ENCODE data around the gene RBMS1.
A peak's percentile ranks its signal among the peaks of the same experiment; 100 is the strongest.

RBMS1 gene

DNA sequence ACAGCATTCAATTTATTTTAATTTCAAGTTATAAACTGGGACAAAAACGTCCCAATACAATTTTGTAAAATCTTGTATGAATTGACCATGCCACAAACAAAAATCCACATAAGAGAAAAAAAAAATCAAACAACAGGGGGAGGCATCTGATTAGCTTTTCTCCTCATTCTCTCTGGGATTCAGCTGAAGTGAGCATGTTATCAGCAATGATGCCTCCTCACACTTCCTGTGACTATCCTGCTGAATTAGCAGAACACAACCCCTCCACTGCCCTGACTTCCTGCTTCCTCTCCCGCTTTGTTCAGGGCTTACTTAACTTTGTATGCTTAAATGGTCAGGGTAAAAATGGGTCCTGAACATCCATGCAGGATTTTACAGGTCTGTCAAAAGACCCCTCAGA is 161.3 kb downstream of the RBMS1 start:
- DNase-seq (ENCODE audit: low spot score): no peak

DNA sequence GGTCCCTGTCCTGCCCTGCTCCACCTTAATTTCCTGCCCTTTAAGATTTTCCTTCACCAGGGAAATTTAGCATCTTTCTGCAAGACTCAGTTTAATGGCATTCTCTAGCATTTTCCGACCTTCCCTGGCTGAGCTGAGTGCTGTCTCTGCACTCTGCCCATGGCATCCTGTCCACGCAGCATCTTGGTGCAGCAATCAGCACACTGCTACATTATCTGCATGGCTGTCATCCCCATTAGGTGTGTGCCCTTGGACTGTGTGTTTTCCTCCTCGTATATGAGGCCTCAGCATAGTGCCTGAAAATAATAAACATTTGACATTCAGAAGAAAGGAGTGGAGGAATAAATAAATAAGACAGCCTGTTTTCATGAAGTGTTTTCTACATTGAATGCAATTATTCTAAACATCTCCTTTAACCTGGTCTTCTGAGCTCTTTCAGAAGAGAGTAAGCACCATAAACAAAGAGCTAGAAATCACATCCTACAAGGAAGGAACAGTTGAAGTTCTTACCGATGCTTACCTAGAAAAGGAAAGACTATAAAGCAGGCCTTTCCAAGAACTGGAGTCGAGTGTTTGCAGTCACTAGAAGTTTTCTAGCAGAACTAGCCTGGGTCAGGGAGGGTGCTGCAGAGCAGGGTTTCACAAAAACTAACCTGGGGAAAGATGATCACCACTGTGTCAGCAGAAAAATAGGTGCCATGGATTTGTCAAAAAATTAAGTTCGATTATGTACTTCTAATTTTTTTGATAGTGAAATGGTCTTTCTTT is 162.2 kb downstream of the RBMS1 start:
- DNase-seq (ENCODE audit: low spot score): no peak

GRCh38 chr2:160328811-160329527 is 164.6 kb downstream of the RBMS1 start:
- DNase-seq (ENCODE audit: low spot score): no peak

DNA sequence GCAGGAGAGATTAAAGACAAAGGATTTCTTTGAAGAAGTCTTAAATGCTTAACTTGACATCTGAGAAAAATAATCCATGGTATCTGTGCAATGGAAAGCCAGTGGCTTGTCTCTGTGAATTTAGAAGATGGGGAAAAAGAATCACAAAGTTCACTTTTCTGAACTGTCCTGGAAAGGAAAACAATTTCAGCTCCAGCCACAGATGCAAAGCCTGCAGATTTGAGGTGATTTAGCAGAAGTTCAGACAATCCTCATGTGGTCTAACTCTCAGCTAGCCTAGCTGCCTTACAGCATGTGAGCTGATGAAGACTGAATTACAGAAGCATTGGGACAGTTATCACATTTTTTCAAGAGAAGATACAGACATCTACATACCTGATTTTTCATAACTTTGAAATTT is 166.8 kb downstream of the RBMS1 start:
- DNase-seq (ENCODE audit: low spot score): no peak

- no peak for DNase-seq (ENCODE audit: low spot score)
Measured at GRCh38 chr2:160325418-160325817, 168.2 kb downstream of the RBMS1 start.

DNA sequence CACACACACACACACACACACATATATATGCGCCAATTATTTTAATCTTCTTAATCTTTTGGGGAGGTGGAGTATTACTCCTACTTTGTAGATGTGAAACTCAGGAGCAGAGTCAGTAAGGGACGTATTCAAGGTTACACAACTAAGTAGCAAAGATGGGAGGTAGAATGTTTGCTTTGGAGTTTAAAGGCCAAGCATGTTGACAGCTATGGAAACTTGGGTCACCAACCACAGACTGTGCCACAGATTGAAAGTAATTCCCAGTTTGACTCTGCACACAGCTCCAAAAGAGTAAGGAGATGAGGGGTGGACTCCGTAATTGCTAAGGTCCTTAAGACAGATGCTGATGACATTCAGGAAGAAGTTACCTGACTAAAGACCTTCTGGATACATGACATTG is 168.7 kb downstream of the RBMS1 start:
- DNase-seq (ENCODE audit: low spot score): no peak

- peak; percentile 27 for DNase-seq (ENCODE audit: low spot score)
Measured at GRCh38 chr2:160324161-160324800, 169.3 kb downstream of the RBMS1 start.

- DNase-seq (ENCODE audit: low spot score): no peak
Measured at GRCh38 chr2:160322320-160322719, 171.3 kb downstream of the RBMS1 start.

GRCh38 chr2:160321006-160321405 is 172.6 kb downstream of the RBMS1 start:
- no peak for DNase-seq (ENCODE audit: low spot score)

DNA sequence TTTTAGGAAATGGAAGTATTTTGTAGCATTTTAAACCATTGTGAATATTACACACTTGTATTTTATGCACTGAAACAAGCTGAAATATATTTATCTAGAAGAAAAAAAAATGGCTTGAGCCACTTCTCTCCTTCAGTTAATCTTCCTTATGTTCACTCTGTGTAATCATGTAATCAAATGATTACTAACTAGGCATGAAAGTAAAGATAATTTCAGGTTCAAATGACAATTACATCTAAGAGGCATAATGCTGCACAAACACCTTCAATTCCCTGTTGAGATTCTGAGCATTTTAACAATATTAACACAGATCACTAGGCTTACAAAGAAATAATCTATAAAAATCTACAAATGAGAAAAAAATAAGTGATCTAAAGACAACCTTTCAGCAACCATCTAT is 173.9 kb downstream of the RBMS1 start:
- no peak for DNase-seq (ENCODE audit: low spot score)

- no peak for DNase-seq (ENCODE audit: low spot score)
Measured at GRCh38 chr2:160318218-160318617, 175.4 kb downstream of the RBMS1 start.

DNA sequence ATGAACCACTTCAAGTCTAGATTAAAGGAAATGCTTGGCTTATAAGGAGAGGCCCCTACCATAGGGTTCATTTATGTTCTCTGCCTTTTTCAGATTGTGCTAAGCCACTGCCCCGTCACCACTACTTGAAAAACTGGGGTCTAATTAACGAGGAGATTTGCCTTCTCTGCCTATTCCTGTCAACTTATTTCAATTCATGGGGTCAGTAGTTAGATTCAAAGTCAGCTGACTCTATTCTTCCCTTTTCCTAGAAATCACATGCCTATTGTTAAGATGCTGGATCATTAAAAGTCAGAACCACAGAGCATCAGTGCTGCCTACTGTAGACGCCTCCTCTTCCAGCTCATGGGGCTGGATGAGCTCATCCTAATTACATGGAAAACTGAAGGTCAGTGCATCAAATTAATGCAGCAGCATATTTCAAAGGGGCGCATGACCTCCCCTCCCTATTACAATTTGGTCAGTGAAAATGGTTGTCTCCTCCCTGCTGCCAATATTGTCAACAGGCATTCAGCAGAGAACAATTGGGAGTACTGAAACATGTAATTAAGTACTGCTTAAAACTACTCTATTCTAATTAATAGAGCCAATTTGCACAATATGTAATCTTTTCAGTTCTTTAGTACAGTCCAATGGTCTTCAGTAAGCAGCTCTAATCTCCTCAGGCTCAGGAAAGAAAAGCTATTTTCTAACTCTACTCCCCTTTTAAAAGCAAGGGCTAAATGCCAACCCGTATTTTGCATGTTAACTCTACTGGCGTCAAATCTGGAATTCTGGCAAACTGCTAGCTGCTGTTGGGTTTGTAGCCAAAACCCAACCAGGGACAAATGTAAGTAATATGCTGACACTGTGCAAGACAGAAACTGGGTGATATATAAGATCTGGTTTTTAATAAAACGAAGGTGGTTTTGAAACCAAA is 176.2 kb downstream of the RBMS1 start:
- DNase-seq (ENCODE audit: low spot score): no peak

DNA sequence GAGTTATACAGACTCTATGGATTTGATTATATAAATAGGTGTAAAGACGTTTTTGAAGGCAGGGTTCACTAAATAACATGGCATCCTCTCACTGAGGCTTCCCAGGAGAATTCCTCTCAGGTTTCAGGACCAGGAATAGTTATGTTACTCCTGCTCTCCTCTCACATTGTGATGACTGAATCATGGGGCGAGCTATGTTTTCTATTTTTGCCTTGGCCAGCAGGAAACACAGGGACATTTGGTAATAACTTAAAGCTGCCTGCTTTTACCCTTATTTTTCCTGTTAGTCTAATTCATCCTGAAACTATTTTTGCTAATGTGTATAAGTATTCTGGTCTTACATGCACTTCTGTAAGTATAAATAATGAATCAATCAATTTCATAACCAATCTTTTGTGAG is 178.3 kb downstream of the RBMS1 start:
- DNase-seq (ENCODE audit: low spot score): peak; percentile 39

DNA sequence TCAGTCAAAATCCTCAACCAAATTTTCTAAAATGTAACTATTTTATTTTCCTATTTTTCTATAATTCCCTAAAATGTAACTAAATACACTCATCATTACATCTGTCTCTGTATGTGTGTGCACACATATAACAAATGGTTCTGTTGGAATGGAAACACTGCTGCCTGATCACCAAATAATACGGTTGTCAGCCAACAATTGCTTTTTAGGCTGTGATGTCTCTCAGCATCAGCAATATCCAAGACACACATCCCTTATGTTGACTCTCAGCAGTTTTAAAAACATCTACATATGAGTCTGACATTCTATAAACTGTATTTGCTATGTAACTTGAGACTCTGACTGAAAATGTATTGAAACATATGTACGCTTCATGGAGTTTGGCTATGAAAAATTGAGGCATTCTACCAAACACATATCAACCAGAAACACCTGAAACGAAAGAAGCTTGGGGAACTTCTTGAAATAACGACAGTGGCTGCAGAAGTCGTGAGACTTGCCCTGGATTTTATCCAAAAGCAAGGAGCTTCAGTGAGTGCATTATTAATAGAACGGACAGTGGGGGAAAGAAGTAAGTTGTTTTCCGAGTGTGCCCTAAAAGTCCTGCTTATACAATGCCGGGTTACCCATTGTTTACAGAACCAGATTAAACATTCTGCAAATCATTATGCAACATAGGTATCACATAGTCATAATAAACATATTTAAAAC is 183.3 kb downstream of the RBMS1 start:
- DNase-seq (ENCODE audit: low spot score): no peak

GRCh38 chr2:160309585-160309984 is 184.0 kb downstream of the RBMS1 start:
- no peak for DNase-seq (ENCODE audit: low spot score)

DNA sequence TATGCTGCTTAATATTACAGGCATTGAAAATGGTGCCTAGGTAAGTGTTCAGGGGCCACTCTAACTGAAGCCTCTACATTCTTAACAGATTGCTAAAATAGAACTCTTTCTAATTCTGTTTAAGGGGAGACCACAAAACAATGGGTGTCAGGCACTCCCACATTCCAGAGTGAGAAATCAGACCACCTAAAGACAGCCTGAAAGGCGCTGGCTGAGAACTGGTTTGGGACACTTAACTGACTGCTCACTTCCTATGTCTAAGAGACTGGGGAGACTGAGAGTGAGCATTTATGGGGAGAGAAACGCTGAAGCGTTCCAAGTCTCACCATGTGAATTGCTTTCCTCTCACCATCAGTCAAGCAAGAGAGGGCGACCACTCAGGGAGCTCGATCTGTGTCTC is 184.7 kb downstream of the RBMS1 start:
- DNase-seq (ENCODE audit: low spot score): peak; percentile 69

- no peak for DNase-seq (ENCODE audit: low spot score)
Measured at GRCh38 chr2:160308476-160308875, 185.1 kb downstream of the RBMS1 start.

GRCh38 chr2:160306985-160307384 is 186.6 kb downstream of the RBMS1 start:
- peak; percentile 70 for DNase-seq (ENCODE audit: low spot score)

DNA sequence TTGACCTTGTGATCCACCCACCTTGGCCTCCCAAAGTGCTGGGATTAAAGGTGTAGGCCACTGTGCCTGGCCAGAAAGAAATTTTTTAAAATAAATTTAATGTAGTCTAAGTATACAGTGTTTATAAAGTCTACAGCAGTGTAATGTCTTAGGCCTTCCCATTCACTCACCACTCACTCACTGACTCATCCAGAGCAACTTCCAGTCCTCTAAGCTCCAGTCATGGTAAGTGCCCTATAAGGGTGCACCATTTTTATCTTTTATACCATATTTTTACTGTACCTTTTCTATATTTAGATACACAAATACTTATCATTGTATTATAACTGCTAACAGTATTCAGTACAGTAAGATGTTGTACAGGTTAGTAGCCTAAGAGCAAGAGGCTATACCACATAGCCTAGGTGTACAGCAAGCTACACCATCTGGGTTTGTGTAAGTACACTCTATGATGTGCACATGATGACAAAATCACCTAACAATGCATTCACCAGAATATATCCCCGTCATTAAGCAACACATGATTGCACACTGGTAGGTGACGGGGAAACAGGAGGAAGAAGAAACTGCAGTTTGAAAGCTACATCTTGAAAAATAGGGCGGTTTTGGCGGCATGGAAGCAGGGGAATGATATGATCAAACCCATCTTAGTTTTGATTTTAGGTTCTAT is 188.4 kb downstream of the RBMS1 start:
- DNase-seq (ENCODE audit: low spot score): no peak

DNA sequence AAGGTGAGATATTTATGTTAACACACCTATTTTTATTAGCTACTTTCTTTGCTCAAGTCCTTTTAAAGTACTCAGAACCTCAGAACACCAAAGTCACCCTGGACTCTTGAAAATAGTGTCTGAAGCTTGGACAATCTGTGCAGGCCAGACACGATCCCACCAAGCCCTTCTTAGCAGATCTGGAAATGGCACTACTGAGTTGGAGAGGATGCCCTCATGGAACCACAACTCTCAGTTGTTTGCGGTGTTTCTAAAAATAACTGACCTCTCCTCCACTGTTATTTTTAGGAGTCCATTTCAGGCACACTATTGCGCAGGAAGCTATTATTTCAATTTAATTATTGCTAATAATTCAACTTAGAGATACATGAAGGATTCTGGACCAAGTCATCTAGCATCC is 190.1 kb downstream of the RBMS1 start:
- no peak for DNase-seq (ENCODE audit: low spot score)

DNA sequence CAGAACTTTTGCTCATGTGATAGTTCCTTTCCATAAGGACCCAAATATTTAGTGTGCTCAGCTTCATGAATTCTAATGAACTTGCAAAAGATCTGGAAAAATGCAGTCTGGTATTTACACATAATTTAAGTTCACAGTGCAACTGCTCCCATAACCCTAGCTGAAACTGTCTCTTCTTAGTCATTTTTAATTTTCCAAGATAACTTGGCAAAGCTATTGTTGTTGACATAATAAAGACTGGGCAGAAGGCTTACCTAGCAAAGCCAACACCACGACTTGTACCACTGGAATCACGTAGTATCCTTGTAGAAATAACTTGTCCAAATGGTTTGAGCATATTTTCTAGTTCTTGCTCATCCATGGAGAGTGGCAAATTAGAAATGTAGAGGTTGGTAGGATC is 190.5 kb downstream of the RBMS1 start:
- no peak for DNase-seq (ENCODE audit: low spot score)
